Stimulated activated CD8-positive, alpha-beta memory T cell treated with anti-CD3 and anti-CD28 coated beads, Interleukin-7, amount 100 ng/mL, for 1 hour (primary cell): ENCODE measurements around the gene ST3GAL3.
"Not testable (repeated sequence)": the region's sequence is repeated elsewhere in the genome, so short reads cannot be mapped to it uniquely, and the experiment has no call there.

Source experiments
- DNase-seq, 2 donors: peaks; one replicate each; pipeline ENCODE4 v3.0.0-alpha.2; 2020; ENCODE audit warnings: low read depth in 2 of 2

ST3GAL3 gene

GRCh38 chr1:43703836-43704235 lies 3.5 kb upstream of the ST3GAL3 start:
- DNase-seq: no peak

- DNase-seq: no peak
Measured at GRCh38 chr1:43704838-43705237, 2.5 kb upstream of the ST3GAL3 start.

- no peak for DNase-seq
Measured at GRCh38 chr1:43705334-43705733, 2.0 kb upstream of the ST3GAL3 start.

GRCh38 chr1:43705982-43706597 lies 1.2 kb upstream of the ST3GAL3 start:
- no peak for DNase-seq

GRCh38 chr1:43706598-43707189 lies 642 bp upstream of the ST3GAL3 start:
- DNase-seq: no peak

- DNase-seq: no peak
Measured at GRCh38 chr1:43708002-43708410, 670 bp downstream of the ST3GAL3 start.

GRCh38 chr1:43711049-43711448 lies 3.7 kb downstream of the ST3GAL3 start:
- DNase-seq: no peak

GRCh38 chr1:43711524-43712386 lies 4.4 kb downstream of the ST3GAL3 start:
- no peak for DNase-seq

- DNase-seq: no peak
Measured at GRCh38 chr1:43716559-43717281, 9.4 kb downstream of the ST3GAL3 start.

GRCh38 chr1:43719063-43719462 lies 11.7 kb downstream of the ST3GAL3 start:
- no peak for DNase-seq

- not testable (repeated sequence) for DNase-seq
Measured at GRCh38 chr1:43719670-43720419, 12.5 kb downstream of the ST3GAL3 start.

- no peak for DNase-seq
Measured at GRCh38 chr1:43722810-43723209, 15.5 kb downstream of the ST3GAL3 start.

- DNase-seq: no peak
Measured at GRCh38 chr1:43729816-43730463, 22.6 kb downstream of the ST3GAL3 start.

GRCh38 chr1:43731867-43732531 lies 24.7 kb downstream of the ST3GAL3 start:
- DNase-seq: no peak

- DNase-seq: no peak
Measured at GRCh38 chr1:43736819-43737218, 29.5 kb downstream of the ST3GAL3 start.

GRCh38 chr1:43742026-43742425 lies 34.7 kb downstream of the ST3GAL3 start:
- DNase-seq: no peak

GRCh38 chr1:43743206-43743605 lies 35.9 kb downstream of the ST3GAL3 start:
- no peak for DNase-seq

GRCh38 chr1:43747736-43748135 lies 40.4 kb downstream of the ST3GAL3 start:
- DNase-seq: no peak

- DNase-seq: no peak
Measured at GRCh38 chr1:43750083-43750482, 42.7 kb downstream of the ST3GAL3 start.

GRCh38 chr1:43753422-43753821 lies 46.1 kb downstream of the ST3GAL3 start:
- DNase-seq: no peak
